ENCODE data around the gene PDE4A. TPM values are rescaled to one million over a fixed set of nuclear protein-coding genes. Genes with fewer than 3 reads are reported as not detected.

Gene PDE4A
- total RNA-seq, 1 donor from 2014 or later = 1.7 TPM

DNA sequence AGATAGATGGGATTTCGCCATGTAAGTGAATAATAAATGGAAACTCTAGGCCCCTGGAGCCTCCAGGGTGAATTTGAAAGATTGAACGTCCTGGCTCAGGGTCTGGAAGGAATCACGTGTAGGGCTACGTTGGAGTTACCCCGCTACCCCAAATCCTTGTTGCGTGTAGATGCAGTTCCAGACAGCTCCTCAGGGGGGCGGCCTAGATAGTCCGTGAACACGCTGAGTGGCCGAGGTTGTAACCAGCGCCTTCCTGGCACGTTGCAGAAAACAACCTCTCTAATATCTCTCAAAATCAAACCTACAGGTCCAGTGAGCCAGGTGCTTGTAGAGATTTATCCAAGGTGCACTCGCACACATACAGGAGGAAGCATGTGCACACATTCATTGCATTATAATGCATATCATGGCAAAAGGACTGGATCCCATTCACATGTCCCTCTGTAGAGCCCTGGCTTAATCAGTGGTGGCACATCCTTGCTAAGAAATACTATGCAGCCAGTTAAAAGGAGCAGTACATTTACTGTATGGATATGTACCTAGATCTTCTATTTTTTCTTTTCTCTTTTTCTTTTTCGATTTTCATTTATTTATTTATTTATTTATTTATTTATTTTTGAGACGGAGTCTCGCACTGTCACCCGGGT lies 85.4 kb downstream of the PDE4A start:
- DNase-seq (ENCODE audit: low spot score) = peak; percentile 66
- ATAC-seq = peak; percentile 15

DNA sequence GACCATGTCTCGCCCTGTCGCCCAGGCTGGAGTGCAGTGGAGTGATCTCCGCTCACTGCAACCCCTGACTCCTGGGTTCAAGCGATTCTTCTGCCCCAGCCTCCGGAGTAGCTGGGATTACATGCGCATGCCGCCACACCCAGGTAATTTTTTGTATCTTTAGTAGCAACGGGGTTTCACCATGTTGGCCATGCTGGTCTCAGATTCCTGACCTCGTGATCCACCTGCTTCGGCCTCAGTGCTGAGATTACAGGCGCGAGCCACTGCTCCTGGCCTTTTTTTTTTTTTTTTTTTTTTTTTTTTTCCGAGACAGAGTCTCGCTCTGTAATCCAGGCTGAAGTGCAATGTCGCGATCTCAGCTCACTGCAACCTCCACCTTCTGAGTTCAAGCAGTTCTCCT lies 87.7 kb downstream of the PDE4A start:
- no peak for DNase-seq (ENCODE audit: low spot score)
- ATAC-seq = no peak

- no peak for ATAC-seq
- DNase-seq (ENCODE audit: low spot score) = no peak
Observed at GRCh38 chr19:10508707-10509106, 88.4 kb downstream of the PDE4A start.

GRCh38 chr19:10510301-10510802 lies 90.0 kb downstream of the PDE4A start:
- peak; percentile 33 for ATAC-seq
- no peak for DNase-seq (ENCODE audit: low spot score)

GRCh38 chr19:10513223-10513622 lies 92.9 kb downstream of the PDE4A start:
- DNase-seq (ENCODE audit: low spot score) = no peak
- no peak for ATAC-seq

GRCh38 chr19:10514211-10515145 lies 94.1 kb downstream of the PDE4A start:
- DNase-seq (ENCODE audit: low spot score) (no peak), ATAC-seq (no peak)

DNA sequence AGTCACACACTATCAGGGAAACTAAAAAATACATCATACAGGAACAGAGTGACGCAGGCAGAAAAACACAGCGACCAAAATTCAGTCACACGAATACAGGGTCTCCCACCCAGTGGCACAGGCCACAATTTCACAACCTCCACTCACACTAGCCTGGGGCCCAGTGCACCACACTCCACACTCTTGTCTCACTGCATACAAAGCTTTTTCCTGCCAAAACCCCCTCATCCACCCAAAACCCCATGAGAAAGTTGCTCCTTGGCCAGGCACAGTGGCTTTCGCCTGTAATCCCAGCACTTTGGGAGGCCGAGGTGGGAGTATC lies 95.7 kb downstream of the PDE4A start:
- no peak for ATAC-seq
- no peak for DNase-seq (ENCODE audit: low spot score)

DNA sequence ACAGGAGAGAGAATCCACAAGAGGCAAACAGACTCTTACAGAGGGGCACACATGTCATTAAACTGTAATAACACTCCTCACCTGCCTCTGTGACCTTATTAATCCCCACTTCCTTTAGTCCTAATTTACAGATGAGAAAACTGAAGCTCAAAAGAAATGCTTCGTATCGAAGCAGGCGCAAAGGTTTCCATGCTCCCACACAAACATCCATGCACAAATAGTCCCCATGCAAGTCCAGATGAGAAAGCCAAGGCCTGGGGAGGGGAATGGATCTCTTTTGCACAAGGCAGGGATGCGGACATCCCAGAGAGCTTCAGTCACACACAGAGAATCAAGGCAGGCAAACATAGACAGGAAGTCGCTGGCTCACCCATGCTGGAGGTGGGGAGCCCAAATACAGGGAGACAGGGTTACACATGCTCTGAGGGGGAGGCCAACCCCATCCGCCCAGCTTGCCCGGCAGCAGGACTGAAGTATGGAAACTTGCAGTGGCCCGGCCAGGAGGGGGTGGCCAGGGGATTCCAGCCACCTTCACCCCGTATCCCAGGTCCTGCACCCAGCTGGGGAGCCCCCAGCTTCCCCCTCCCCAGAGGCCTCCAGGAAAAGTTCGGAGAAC lies 96.4 kb downstream of the PDE4A start:
- DNase-seq (ENCODE audit: low spot score) (no peak), ATAC-seq (no peak)

- DNase-seq (ENCODE audit: low spot score) = no peak
- peak; percentile 61 for ATAC-seq
Observed at GRCh38 chr19:10517361-10517759, 97.0 kb downstream of the PDE4A start, which contains the start of gene S1PR5. Gene S1PR5 (minus strand): TSS chr19:10517447. CDS start chr19:10515011, 2,436 bp downstream.

GRCh38 chr19:10517760-10518443 lies 97.6 kb downstream of the PDE4A start:
- DNase-seq (ENCODE audit: low spot score) = no peak

DNA sequence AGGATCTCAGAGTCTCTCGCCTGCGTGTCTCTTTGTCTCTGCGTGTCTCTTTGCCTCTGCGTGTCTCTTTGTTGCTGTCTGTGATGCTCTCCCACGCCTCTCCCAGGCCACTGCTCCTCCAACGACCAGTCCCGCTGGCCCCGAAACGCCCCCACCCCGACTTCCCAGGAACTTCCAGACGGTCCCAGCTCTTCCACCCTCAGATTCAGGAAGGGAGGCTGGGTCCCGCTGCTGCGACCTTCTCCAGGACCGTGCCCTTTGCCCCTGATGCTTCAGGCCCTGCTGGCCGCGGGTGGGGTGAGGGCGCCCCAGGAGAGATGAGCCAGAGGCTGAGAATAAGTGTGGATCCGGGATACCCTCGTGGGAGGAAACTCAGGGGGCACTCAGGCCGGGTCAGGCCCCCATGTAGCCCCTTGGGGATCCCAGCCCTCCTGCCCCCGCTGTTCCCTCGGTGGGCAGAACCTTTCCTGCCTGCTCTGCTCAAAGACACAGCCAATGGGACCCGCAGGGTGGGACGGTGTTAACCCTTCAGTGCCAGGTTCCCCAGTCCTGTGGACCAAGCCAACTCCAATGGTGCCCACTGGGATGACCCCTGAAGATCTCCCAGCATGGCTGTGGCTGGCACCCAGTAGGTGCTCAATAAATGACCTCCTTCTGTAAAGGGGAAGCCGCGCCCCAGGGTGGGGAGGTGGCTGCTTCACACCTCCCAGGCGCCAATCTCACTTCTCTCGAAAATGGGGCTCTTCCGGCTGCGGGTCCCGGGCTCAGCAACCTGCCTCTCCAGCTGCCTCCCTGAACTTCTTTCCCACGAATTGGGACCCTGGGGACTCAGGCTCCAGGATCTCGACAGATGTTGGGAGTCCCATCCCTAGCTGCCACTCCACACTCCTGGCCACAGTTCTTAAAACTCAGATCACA lies 98.4 kb downstream of the PDE4A start:
- no peak for DNase-seq (ENCODE audit: low spot score)
- peak; percentile 10 for ATAC-seq

More at GRCh38 chr19:10517760-10518443, 97.6 kb downstream of the PDE4A start:
- ATAC-seq = peak; percentile 47

Other genes starting within 250 kb of the PDE4A start
- 21.5 TPM for gene DNMT1, start 225.6 kb upstream of the PDE4A start, total RNA-seq
- 1.9 TPM for gene S1PR2, start 189.2 kb upstream of the PDE4A start, total RNA-seq
- gene MRPL4, start 168.3 kb upstream of the PDE4A start, total RNA-seq = 43.3 TPM
- 5.9 TPM for gene ICAM1, start 149.4 kb upstream of the PDE4A start, total RNA-seq
- 0.15 TPM for gene ICAM4, start 133.6 kb upstream of the PDE4A start, total RNA-seq
- 0.30 TPM for gene ICAM5, start 130.6 kb upstream of the PDE4A start, total RNA-seq
- gene ZGLP1, start 110.7 kb upstream of the PDE4A start, total RNA-seq = 4.2 TPM
- gene FDX2, start 104.5 kb upstream of the PDE4A start, total RNA-seq = 11.0 TPM
- 11.3 TPM for gene RAVER1, start 87.0 kb upstream of the PDE4A start, total RNA-seq
- gene ICAM3, start 80.9 kb upstream of the PDE4A start, total RNA-seq = 38.6 TPM
- gene TYK2, start 40.0 kb upstream of the PDE4A start, total RNA-seq = 78.8 TPM
- gene CDC37, start 17.0 kb upstream of the PDE4A start, total RNA-seq = 49.4 TPM
- gene KEAP1, start 82.8 kb downstream of the PDE4A start, total RNA-seq = 59.6 TPM
- gene S1PR5, start 96.9 kb downstream of the PDE4A start, total RNA-seq = 0.30 TPM
- 11.6 TPM for gene ATG4D, start 123.4 kb downstream of the PDE4A start, total RNA-seq
- gene KRI1, start 145.5 kb downstream of the PDE4A start, total RNA-seq = 10.4 TPM
- gene CDKN2D, start 148.4 kb downstream of the PDE4A start, total RNA-seq = 1.3 TPM
- gene AP1M2, start 166.8 kb downstream of the PDE4A start, total RNA-seq = 1.0 TPM
- 12.9 TPM for gene SLC44A2, start 205.0 kb downstream of the PDE4A start, total RNA-seq
- 57.1 TPM for gene ILF3, start 233.8 kb downstream of the PDE4A start, total RNA-seq